PC-9 (cell line): ENCODE data around the gene FBLIM1.

Experiments
- CTCF ChIP-seq: fragments of 200-600 bp; sonication (generic); conservative IDR thresholded peaks from 2 replicates; pipeline ENCODE4 v1.6.1; 2017; ENCODE audit warnings: mixed run types, antibody characterized with exemption, mild to moderate bottlenecking, moderate library complexity
- EZH2 ChIP-seq: fragments of 200-600 bp; sonication (generic); IDR thresholded peaks from 2 replicates; pipeline ENCODE4 v1.8.0; 2017; ENCODE audit warnings: antibody characterized with exemption, low read depth

- TF ChIP-seq CTCF (no peak), EZH2 (no peak)
Measured at GRCh38 chr1:15804060-15804459, 45.5 kb downstream of the FBLIM1 start.
